ENCODE data around the gene PTBP3. TPM values are rescaled to one million over a fixed set of nuclear protein-coding genes. Genes with fewer than 3 reads are reported as not detected.

The PTBP3 gene
- polyA plus RNA-seq, 1 donor from 2014 or later, result 36.1 TPM

DNA sequence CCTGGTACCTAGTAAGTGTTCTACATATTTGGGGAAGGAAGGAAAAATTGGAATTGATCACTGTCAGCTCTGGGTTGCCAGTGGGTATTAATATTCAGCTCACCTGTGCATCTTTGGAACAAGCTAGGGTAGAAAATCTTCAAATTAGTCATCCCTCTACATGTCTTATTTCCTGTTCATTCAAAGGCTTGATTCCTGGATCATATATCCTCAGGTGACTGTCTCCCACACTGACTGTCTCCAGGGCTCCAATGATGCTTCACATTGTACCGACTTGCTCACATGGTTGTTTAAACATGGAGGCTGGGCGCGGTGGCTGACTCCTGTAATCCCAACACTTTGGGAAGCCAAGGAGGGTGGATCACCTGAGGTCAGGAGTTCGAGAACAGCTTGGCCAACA, 146.7 kb downstream of the PTBP3 start:
- H4K20me1 ChIP-seq (ENCODE audit: insufficient read depth), result no peaks in the 10 kb centered on the region
- TF ChIP-seq MXI1 (conservative IDR thresholded peaks at IDR 0.05; ENCODE audit: poor library complexity, severe bottlenecking) (no peak), SMC3 (conservative IDR thresholded peaks at IDR 0.05; ENCODE audit: poor library complexity) (no peak), RAD21 (conservative IDR thresholded peaks at IDR 0.05) (no peak), POLR2AphosphoS5 (IDR thresholded peaks at IDR 0.05) (no peak), EP300 (conservative IDR thresholded peaks at IDR 0.05; ENCODE audit: poor library complexity, severe bottlenecking) (no peak), TAF1 (IDR thresholded peaks at IDR 0.05; ENCODE audit: low read depth) (no peak), EZH2 (IDR thresholded peaks at IDR 0.05; ENCODE audit: borderline replicate concordance, insufficient read depth, low read length, poor library complexity, severe bottlenecking) (no peak)
- TF ChIP-seq, protein P1, sequence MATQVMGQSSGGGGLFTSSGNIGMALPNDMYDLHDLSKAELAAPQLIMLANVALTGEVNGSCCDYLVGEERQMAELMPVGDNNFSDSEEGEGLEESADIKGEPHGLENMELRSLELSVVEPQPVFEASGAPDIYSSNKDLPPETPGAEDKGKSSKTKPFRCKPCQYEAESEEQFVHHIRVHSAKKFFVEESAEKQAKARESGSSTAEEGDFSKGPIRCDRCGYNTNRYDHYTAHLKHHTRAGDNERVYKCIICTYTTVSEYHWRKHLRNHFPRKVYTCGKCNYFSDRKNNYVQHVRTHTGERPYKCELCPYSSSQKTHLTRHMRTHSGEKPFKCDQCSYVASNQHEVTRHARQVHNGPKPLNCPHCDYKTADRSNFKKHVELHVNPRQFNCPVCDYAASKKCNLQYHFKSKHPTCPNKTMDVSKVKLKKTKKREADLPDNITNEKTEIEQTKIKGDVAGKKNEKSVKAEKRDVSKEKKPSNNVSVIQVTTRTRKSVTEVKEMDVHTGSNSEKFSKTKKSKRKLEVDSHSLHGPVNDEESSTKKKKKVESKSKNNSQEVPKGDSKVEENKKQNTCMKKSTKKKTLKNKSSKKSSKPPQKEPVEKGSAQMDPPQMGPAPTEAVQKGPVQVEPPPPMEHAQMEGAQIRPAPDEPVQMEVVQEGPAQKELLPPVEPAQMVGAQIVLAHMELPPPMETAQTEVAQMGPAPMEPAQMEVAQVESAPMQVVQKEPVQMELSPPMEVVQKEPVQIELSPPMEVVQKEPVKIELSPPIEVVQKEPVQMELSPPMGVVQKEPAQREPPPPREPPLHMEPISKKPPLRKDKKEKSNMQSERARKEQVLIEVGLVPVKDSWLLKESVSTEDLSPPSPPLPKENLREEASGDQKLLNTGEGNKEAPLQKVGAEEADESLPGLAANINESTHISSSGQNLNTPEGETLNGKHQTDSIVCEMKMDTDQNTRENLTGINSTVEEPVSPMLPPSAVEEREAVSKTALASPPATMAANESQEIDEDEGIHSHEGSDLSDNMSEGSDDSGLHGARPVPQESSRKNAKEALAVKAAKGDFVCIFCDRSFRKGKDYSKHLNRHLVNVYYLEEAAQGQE (IDR thresholded peaks at IDR 0.05; ENCODE audit: borderline replicate concordance), result no peak
- TF ChIP-seq, protein P2, sequence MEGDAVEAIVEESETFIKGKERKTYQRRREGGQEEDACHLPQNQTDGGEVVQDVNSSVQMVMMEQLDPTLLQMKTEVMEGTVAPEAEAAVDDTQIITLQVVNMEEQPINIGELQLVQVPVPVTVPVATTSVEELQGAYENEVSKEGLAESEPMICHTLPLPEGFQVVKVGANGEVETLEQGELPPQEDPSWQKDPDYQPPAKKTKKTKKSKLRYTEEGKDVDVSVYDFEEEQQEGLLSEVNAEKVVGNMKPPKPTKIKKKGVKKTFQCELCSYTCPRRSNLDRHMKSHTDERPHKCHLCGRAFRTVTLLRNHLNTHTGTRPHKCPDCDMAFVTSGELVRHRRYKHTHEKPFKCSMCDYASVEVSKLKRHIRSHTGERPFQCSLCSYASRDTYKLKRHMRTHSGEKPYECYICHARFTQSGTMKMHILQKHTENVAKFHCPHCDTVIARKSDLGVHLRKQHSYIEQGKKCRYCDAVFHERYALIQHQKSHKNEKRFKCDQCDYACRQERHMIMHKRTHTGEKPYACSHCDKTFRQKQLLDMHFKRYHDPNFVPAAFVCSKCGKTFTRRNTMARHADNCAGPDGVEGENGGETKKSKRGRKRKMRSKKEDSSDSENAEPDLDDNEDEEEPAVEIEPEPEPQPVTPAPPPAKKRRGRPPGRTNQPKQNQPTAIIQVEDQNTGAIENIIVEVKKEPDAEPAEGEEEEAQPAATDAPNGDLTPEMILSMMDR (IDR thresholded peaks at IDR 0.05; ENCODE audit: poor library complexity, severe bottlenecking), result no peak
- no peaks in the 10 kb centered on the region for H3K9me3 ChIP-seq (ENCODE audit: low read length)

DNA sequence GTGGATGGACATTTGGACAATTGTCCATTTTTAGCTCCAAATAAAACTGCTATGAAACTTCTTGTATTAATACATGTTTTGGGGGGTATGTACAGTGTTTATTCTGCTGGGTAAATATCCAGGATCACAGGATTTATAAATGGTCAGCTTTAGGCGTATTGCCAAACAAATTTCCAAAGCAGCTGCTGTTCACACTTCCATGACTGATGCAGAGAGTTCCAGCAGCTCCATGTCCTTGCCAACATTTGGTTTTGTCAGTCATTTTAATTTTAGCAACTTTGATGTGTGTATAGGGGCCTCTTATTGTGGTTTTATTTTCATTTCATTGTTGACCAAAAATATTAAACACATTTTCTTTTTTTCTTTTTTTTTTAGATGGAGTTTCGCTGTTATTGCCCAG, 148.5 kb downstream of the PTBP3 start:
- H4K20me1 ChIP-seq (ENCODE audit: insufficient read depth), result no peaks in the 10 kb centered on the region
- H3F3A ChIP-seq (ENCODE audit: insufficient read depth, low read length, poor library complexity, severe bottlenecking), result no peaks in the 10 kb centered on the region
- H3K27me3 ChIP-seq (ENCODE audit: insufficient read depth, low read depth, low read length), result no peaks in the 10 kb centered on the region
- H3K9me3 ChIP-seq (ENCODE audit: low read length), result no peaks in the 10 kb centered on the region
- H2AFZ ChIP-seq (ENCODE audit: low read depth, low read length), result no peak overlapping the region
- TF ChIP-seq TAF1 (IDR thresholded peaks at IDR 0.05; ENCODE audit: low read depth) (no peak), EP300 (conservative IDR thresholded peaks at IDR 0.05; ENCODE audit: poor library complexity, severe bottlenecking) (no peak), EZH2 (IDR thresholded peaks at IDR 0.05; ENCODE audit: borderline replicate concordance, insufficient read depth, low read length, poor library complexity, severe bottlenecking) (no peak), POLR2AphosphoS5 (IDR thresholded peaks at IDR 0.05) (no peak), MXI1 (conservative IDR thresholded peaks at IDR 0.05; ENCODE audit: poor library complexity, severe bottlenecking) (no peak), RAD21 (conservative IDR thresholded peaks at IDR 0.05) (no peak), SMC3 (conservative IDR thresholded peaks at IDR 0.05; ENCODE audit: poor library complexity) (no peak)
- TF ChIP-seq, protein P2 (IDR thresholded peaks at IDR 0.05; ENCODE audit: poor library complexity, severe bottlenecking), result no peak
- TF ChIP-seq, protein P1 (IDR thresholded peaks at IDR 0.05; ENCODE audit: borderline replicate concordance), result no peak
- H3K79me2 ChIP-seq (replicated peaks; ENCODE audit: insufficient read depth, low read length), result no peaks in the 10 kb centered on the region
- H3K9me2 ChIP-seq (ENCODE audit: insufficient read depth, low read length), result no peaks in the 10 kb centered on the region
- H3K9ac ChIP-seq (ENCODE audit: low read length), result no peak overlapping the region
- H3K4me3 ChIP-seq (ENCODE audit: low read length), result no peak overlapping the region
- H3K27ac ChIP-seq (ENCODE audit: low read length), result no peak overlapping the region
- H3K4me2 ChIP-seq (ENCODE audit: low read length), result no peak overlapping the region
- H3K36me3 ChIP-seq (ENCODE audit: insufficient read depth, low read length), result no peaks in the 10 kb centered on the region

More for the DNA sequence above, 146.7 kb downstream of the PTBP3 start:
- H3F3A ChIP-seq (ENCODE audit: insufficient read depth, low read length, poor library complexity, severe bottlenecking), result no peaks in the 10 kb centered on the region
- no peak overlapping the region for H3K27ac ChIP-seq (ENCODE audit: low read length)
- no peaks in the 10 kb centered on the region for H3K27me3 ChIP-seq (ENCODE audit: insufficient read depth, low read depth, low read length)
- H3K36me3 ChIP-seq (ENCODE audit: insufficient read depth, low read length), result no peaks in the 10 kb centered on the region
- no peak overlapping the region for H3K4me2 ChIP-seq (ENCODE audit: low read length)
- H2AFZ ChIP-seq (ENCODE audit: low read depth, low read length), result no peak overlapping the region
- no peak overlapping the region for H3K4me3 ChIP-seq (ENCODE audit: low read length)
- no peaks in the 10 kb centered on the region for H3K9me2 ChIP-seq (ENCODE audit: insufficient read depth, low read length)
- H3K9ac ChIP-seq (ENCODE audit: low read length), result no peak overlapping the region
- H3K79me2 ChIP-seq (replicated peaks; ENCODE audit: insufficient read depth, low read length), result no peaks in the 10 kb centered on the region

Data from neural cell (in vitro differentiated cells).